Upper lobe of left lung (tissue), 6 donors: Measurements from ENCODE around the gene PLCH2. TPM values are rescaled to one million over a fixed set of nuclear protein-coding genes. Genes with fewer than 3 reads are reported as not detected.

Experiments
- ATAC-seq, 2 donors: fragments of 200-7000 bp; cut with Tn5 transposase; one replicate each; pipeline ENCODE4 v1.9.1; 2022; ENCODE audit warnings: mild to moderate bottlenecking in 2 of 2, moderate library complexity in 2 of 2; ENCODE audit not compliant: low FRiP score in 2 of 2
- DNase-seq, 2 donors: peaks; one replicate each; pipeline ENCODE4 v3.0.0-alpha.2; 2019 to 2020
- H3K27ac ChIP-seq, 4 donors: fragments of 200-600 bp; sonication (generic); one replicate each; pipeline ENCODE4 v1.5.1; 2016 to 2019
- H3K27me3 ChIP-seq, 4 donors: fragments of 200-600 bp; sonication (generic); one replicate each; pipeline ENCODE4 v1.5.1; 2017 to 2019
- H3K36me3 ChIP-seq, 4 donors: fragments of 200-600 bp; sonication (generic); one replicate each; pipeline ENCODE4 v1.5.1; 2016 to 2019
- H3K4me1 ChIP-seq, 4 donors: fragments of 200-600 bp; sonication (generic); one replicate each; pipeline ENCODE4 v1.5.1; 2018 to 2019
- H3K4me3 ChIP-seq, 4 donors: fragments of 200-600 bp; sonication (generic); one replicate each; pipeline ENCODE4 v1.5.1; 2017 to 2019; ENCODE audit warnings: mild to moderate bottlenecking in 2 of 4, moderate library complexity in 1 of 4
- H3K9me3 ChIP-seq, 4 donors: fragments of 200-600 bp; sonication (generic); one replicate each; pipeline ENCODE4 v1.5.1; 2018 to 2019
- CTCF ChIP-seq, 6 experiments: fragments of 450-650 bp in 4 of 6; fragments of 200-600 bp in 2 of 6; sonication (generic) in 2 of 6; IDR thresholded peaks; one replicate each; pipeline ENCODE4 v1.5.1; 2016 to 2019; ENCODE audit warnings: antibody characterized with exemption in 6 of 6
- EP300 ChIP-seq, 4 donors: sonication (generic); formaldehyde crosslinking; IDR thresholded peaks; one replicate each; pipeline ENCODE4 v1.5.1; 2017; ENCODE audit warnings: antibody characterized with exemption in 4 of 4, control low read depth in 2 of 4
- POLR2A ChIP-seq, 4 donors: fragments of 450-650 bp; IDR thresholded peaks; one replicate each; pipeline ENCODE4 v1.5.1; 2016 to 2017; ENCODE audit warnings: antibody characterized with exemption in 4 of 4, mild to moderate bottlenecking in 2 of 4
- POLR2AphosphoS5 ChIP-seq, 2 donors: sonication (generic); formaldehyde crosslinking; IDR thresholded peaks; one replicate each; pipeline ENCODE4 v1.5.1; 2017; ENCODE audit warnings: antibody characterized with exemption in 2 of 2
- WGBS, 2 donors: methylation state at CpG; one replicate each; pipeline ENCODE4 v1.1.5; 2017 to 2018; 5-methylcytosine and 5-hydroxymethylcytosine counted together
- total RNA-seq, 6 donors: library from RNA; depleted of rRNA in 4 of 6; stranded (reverse); fragments of >200 nt in 4 of 6; gene quantifications; one replicate each; pipeline versions ENCODE4 v1.1.0 to v1.2.1, GENCODE V29; 2016 to 2021
- donor health status: DM: no; HTN: no; CAD: no; lungs with moderate emphysema.
- donor health status: DM: no; HTN: yes; CAD: no; lungs with severe emphysema.

PLCH2 gene
- total RNA-seq, 6 donors from 2014 or later: 1.5 to 7.3 (median 3.4) TPM

- H3K36me3 ChIP-seq: no peaks in the 10 kb centered on the region
- H3K27ac ChIP-seq: peak overlapping the region in 2 of 4 donors; percentile 78 to 88
- WGBS, 2 donors: 46 to 64% methylated on average over 8 to 19 of the region's 20 CpGs
- ATAC-seq (peak in 1 of 2 donors; percentile 21), DNase-seq (no peak)
- TF ChIP-seq POLR2AphosphoS5 (IDR thresholded peaks at IDR 0.05): no peak
- no peak for TF ChIP-seq EP300 (IDR thresholded peaks at IDR 0.05)
- TF ChIP-seq CTCF (IDR thresholded peaks at IDR 0.05): no peak
- TF ChIP-seq POLR2A (IDR thresholded peaks at IDR 0.05): no peak
- H3K4me1 ChIP-seq: peaks cover 63 to 79% (median 71%) of the 10 kb centered on the region in 4 donors
- H3K9me3 ChIP-seq: no peaks in the 10 kb centered on the region
- H3K4me3 ChIP-seq: peak overlapping the region in 3 of 4 donors; percentile 80 to 96 (median 93)
- H3K27me3 ChIP-seq: peaks cover 0 to 30% (median 15%) of the 10 kb centered on the region in 4 donors
These were observed 50.9 kb downstream of the PLCH2 start for GRCh38 chr1:2526824-2527555.

- Histone ChIP-seq H3K9me3 (no peaks in the 10 kb centered on the region), H3K4me1 (peaks cover 63 to 79% (median 71%) of the 10 kb centered on the region in 4 donors), H3K27me3 (peaks cover 0 to 30% (median 15%) of the 10 kb centered on the region in 4 donors), H3K27ac (no peak overlapping the region), H3K4me3 (no peak overlapping the region), H3K36me3 (no peaks in the 10 kb centered on the region)
- no peak for ATAC-seq
- TF ChIP-seq POLR2AphosphoS5 (IDR thresholded peaks at IDR 0.05) (no peak), CTCF (IDR thresholded peaks at IDR 0.05) (no peak)
- whole genome bisulfite sequencing, 2 donors: 96% methylated on average over 3 of the region's 4 CpGs; no CpG with 5 or more reads in 1 of the 2 donors
- DNase-seq: peak in 1 of 2 donors; percentile 54
These were observed 51.4 kb downstream of the PLCH2 start for GRCh38 chr1:2527556-2527860.

- Histone ChIP-seq H3K27ac (no peak overlapping the region), H3K27me3 (peaks cover 0 to 30% (median 15%) of the 10 kb centered on the region in 4 donors), H3K9me3 (no peaks in the 10 kb centered on the region), H3K4me1 (peaks cover 60 to 77% (median 68%) of the 10 kb centered on the region in 4 donors), H3K4me3 (no peak overlapping the region), H3K36me3 (no peaks in the 10 kb centered on the region)
- TF ChIP-seq EP300 (IDR thresholded peaks at IDR 0.05): no peak
- TF ChIP-seq POLR2AphosphoS5 (IDR thresholded peaks at IDR 0.05): no peak
- TF ChIP-seq POLR2A (IDR thresholded peaks at IDR 0.05): no peak
- no peak for TF ChIP-seq CTCF (IDR thresholded peaks at IDR 0.05)
- DNase-seq: peak in 1 of 2 donors; percentile 84
- 77 to 100% methylated on average over 3 to 12 of the region's 12 CpGs for WGBS, 2 donors
- no peak for ATAC-seq
These were observed 51.9 kb downstream of the PLCH2 start for GRCh38 chr1:2528016-2528415.

GRCh38 chr1:2528611-2528965, 52.5 kb downstream of the PLCH2 start:
- TF ChIP-seq POLR2AphosphoS5 (IDR thresholded peaks at IDR 0.05): no peak
- WGBS, 2 donors: 67 to 74% methylated on average over 2 to 10 of the region's 10 CpGs
- peaks cover 57 to 71% (median 63%) of the 10 kb centered on the region in 4 donors for H3K4me1 ChIP-seq
- H3K4me3 ChIP-seq: no peak overlapping the region
- H3K36me3 ChIP-seq: no peaks in the 10 kb centered on the region
- ATAC-seq (no peak), DNase-seq (peak in 1 of 2 donors; percentile 23)
- H3K9me3 ChIP-seq: no peaks in the 10 kb centered on the region
- H3K27me3 ChIP-seq: peaks cover 0 to 34% (median 15%) of the 10 kb centered on the region in 4 donors
- H3K27ac ChIP-seq: peak overlapping the region in 2 of 4 donors; percentile 17 to 28

- Histone ChIP-seq H3K27me3 (peaks cover 0 to 34% (median 15%) of the 10 kb centered on the region in 4 donors), H3K4me3 (peak overlapping the region in 3 of 4 donors; percentile 40 to 48 (median 46)), H3K9me3 (no peaks in the 10 kb centered on the region), H3K4me1 (peaks cover 51 to 66% (median 57%) of the 10 kb centered on the region in 4 donors), H3K27ac (peak overlapping the region in 3 of 4 donors; percentile 17 to 58 (median 34)), H3K36me3 (no peaks in the 10 kb centered on the region)
- WGBS, 2 donors: 13% methylated on average over 28 of the region's 84 CpGs; no CpG with 5 or more reads in 1 of the 2 donors
- TF ChIP-seq CTCF (IDR thresholded peaks at IDR 0.05): peak in 2 of 6 experiments; percentile 33 to 39
- TF ChIP-seq EP300 (IDR thresholded peaks at IDR 0.05): no peak
- DNase-seq (peak; percentile 46 to 91), ATAC-seq (no peak)
These were observed 53.1 kb downstream of the PLCH2 start for GRCh38 chr1:2528966-2529783.
